Measurements from ENCODE around the gene TMED9.
"Not testable (repeated sequence)": the region's sequence is repeated elsewhere in the genome, so short reads cannot be mapped to it uniquely, and the experiment has no call there.

TMED9 gene

GRCh38 chr5:177607452-177608192, 15.6 kb downstream of the TMED9 start:
- peak; percentile 91 for DNase-seq

GRCh38 chr5:177608243-177609075, 16.5 kb downstream of the TMED9 start:
- peak; percentile 58 for DNase-seq

GRCh38 chr5:177609076-177610059, 17.4 kb downstream of the TMED9 start:
- DNase-seq: no peak

- no peak for DNase-seq
These were observed 18.2 kb downstream of the TMED9 start for GRCh38 chr5:177610131-177610769.

- DNase-seq: no peak
These were observed 18.9 kb downstream of the TMED9 start for GRCh38 chr5:177610770-177611445.

GRCh38 chr5:177611446-177612214, 19.6 kb downstream of the TMED9 start:
- no peak for DNase-seq

- DNase-seq: no peak
These were observed 20.2 kb downstream of the TMED9 start for GRCh38 chr5:177612215-177612673.

- DNase-seq: no peak
These were observed 28.6 kb downstream of the TMED9 start for GRCh38 chr5:177620560-177620959.

GRCh38 chr5:177624172-177624571, 32.2 kb downstream of the TMED9 start:
- not testable (repeated sequence) for DNase-seq

- not testable (repeated sequence) for DNase-seq
These were observed 38.2 kb downstream of the TMED9 start for GRCh38 chr5:177630186-177630585.

- not testable (repeated sequence) for DNase-seq
These were observed 42.9 kb downstream of the TMED9 start for GRCh38 chr5:177634912-177635311.

GRCh38 chr5:177645462-177645861, 53.5 kb downstream of the TMED9 start:
- DNase-seq: not testable (repeated sequence)

Measured in NCI-H146 (cell line).